Measurements from ENCODE around the gene RTN4RL2.

DNA sequence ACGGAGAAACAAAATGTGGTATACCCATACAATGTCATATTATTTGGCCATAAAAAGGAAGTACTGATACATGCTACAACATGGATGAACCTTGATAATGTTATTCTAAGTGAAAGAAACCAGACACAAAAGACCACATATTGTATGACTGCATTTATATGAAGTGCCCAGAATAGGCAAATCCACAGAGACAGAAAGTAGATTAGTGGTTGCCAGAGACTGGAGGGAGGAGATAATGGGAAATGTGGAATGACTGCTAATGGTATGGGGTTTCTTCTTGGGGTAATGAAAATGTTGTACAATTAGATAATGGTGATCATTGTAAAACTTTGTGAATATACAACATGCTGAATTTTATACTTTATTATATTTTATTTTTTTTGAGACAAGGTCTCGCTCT lies 60.8 kb downstream of the RTN4RL2 start:
- TF ChIP-seq CTCF (IDR thresholded peaks at IDR 0.05) (no peak), POLR2A (IDR thresholded peaks at IDR 0.05) (no peak)
